HepG2 (cell line): ENCODE results near the gene TAF11L6.

Experiments
- HHEX ChIP-seq: IDR thresholded peaks from 2 replicates; pipeline ENCODE4 v1.6.1; 2016; ENCODE audit warnings: control low read depth
- NFIB ChIP-seq: sonication (generic); formaldehyde crosslinking; IDR thresholded peaks from 2 replicates; pipeline ENCODE4 v1.9.0; 2021; ENCODE audit warnings: missing genetic modification reagents, mild to moderate bottlenecking, borderline replicate concordance
- POLR2AphosphoS2 ChIP-seq: IDR thresholded peaks from 2 replicates; pipeline ENCODE4 v1.6.1; 2011; ENCODE audit warnings: low read depth, low read length, improper control_type of control experiment
- PRMT3 ChIP-seq: sonication (generic); formaldehyde crosslinking; IDR thresholded peaks from 2 replicates; pipeline ENCODE4 v1.8.1; 2022; ENCODE audit warnings: low read depth, mild to moderate bottlenecking, moderate library complexity, missing genetic modification reagents, borderline replicate concordance
- REPIN1 ChIP-seq: sonication (generic); formaldehyde crosslinking; IDR thresholded peaks from 2 replicates; pipeline ENCODE4 v1.8.0; 2022; ENCODE audit warnings: missing genetic modification reagents, low read depth, mild to moderate bottlenecking, borderline replicate concordance
- RNF2 ChIP-seq: fragments of 450-650 bp; conservative IDR thresholded peaks from 2 replicates; pipeline ENCODE4 v1.6.1; 2016; ENCODE audit warnings: low read depth
- U2AF2 ChIP-seq: fragments of 200-400 bp; formaldehyde crosslinking; IDR thresholded peaks from 2 replicates; pipeline ENCODE4 v1.6.1; 2017; ENCODE audit warnings: low read depth, mild to moderate bottlenecking, low read length
- TF ChIP-seq, protein P1 (sequence below): sonication (generic); formaldehyde crosslinking; IDR thresholded peaks from 2 replicates; pipeline ENCODE4 v1.4.0; 2020; ENCODE audit warnings: missing genetic modification reagents
- TF ChIP-seq, protein P2 (sequence below): sonication (generic); formaldehyde crosslinking; IDR thresholded peaks from 2 replicates; pipeline ENCODE4 v1.8.1; 2023; ENCODE audit warnings: mild to moderate bottlenecking, missing genetic modification reagents
- TF ChIP-seq, protein P3 (sequence below): sonication (generic); formaldehyde crosslinking; conservative IDR thresholded peaks from 2 replicates; pipeline ENCODE4 v1.4.0; 2020; ENCODE audit warnings: missing genetic modification reagents
- TF ChIP-seq, protein P4 (sequence below): sonication (generic); formaldehyde crosslinking; IDR thresholded peaks from 2 replicates; pipeline ENCODE4 v1.5.0; 2020; ENCODE audit warnings: mild to moderate bottlenecking, missing genetic modification reagents, moderate library complexity

DNA sequence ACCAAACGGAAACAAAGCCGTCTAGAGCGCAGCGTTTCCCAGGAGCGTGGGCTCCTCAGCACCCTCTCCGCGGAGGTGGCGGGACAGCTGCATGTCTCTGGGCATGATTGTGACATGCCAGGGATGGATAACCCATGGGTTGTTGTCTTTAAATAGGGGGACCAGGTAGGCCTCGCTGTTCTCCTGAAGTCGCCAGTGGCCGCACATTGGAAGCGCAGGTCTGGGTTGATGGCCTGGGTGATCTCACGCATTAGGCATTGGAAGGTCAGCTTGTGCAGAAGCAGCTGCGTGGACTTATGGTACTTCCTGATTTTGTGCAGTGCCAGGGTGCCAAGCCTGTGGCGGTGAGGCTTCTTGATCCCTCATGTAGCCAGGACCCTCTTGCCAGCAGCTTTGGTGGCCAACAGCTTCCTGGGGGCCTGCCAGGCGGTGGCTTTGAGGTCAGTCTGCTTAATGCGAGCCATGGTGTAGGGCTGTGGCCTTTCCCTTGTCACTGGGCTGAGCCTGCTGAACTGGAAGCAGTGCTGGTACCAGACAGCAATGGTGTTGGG is 16.6 kb upstream of the TAF11L6 start:
- TF ChIP-seq, protein P1, sequence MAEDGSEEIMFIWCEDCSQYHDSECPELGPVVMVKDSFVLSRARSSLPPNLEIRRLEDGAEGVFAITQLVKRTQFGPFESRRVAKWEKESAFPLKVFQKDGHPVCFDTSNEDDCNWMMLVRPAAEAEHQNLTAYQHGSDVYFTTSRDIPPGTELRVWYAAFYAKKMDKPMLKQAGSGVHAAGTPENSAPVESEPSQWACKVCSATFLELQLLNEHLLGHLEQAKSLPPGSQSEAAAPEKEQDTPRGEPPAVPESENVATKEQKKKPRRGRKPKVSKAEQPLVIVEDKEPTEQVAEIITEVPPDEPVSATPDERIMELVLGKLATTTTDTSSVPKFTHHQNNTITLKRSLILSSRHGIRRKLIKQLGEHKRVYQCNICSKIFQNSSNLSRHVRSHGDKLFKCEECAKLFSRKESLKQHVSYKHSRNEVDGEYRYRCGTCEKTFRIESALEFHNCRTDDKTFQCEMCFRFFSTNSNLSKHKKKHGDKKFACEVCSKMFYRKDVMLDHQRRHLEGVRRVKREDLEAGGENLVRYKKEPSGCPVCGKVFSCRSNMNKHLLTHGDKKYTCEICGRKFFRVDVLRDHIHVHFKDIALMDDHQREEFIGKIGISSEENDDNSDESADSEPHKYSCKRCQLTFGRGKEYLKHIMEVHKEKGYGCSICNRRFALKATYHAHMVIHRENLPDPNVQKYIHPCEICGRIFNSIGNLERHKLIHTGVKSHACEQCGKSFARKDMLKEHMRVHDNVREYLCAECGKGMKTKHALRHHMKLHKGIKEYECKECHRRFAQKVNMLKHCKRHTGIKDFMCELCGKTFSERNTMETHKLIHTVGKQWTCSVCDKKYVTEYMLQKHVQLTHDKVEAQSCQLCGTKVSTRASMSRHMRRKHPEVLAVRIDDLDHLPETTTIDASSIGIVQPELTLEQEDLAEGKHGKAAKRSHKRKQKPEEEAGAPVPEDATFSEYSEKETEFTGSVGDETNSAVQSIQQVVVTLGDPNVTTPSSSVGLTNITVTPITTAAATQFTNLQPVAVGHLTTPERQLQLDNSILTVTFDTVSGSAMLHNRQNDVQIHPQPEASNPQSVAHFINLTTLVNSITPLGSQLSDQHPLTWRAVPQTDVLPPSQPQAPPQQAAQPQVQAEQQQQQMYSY (CRISPR knock-in tag): no peak
- TF ChIP-seq REPIN1 (no peak), PRMT3 (no peak), HHEX (no peak), U2AF2 (no peak), POLR2AphosphoS2 (no peak), RNF2 (no peak), NFIB (CRISPR knock-in tag) (no peak)
- TF ChIP-seq, protein P2, sequence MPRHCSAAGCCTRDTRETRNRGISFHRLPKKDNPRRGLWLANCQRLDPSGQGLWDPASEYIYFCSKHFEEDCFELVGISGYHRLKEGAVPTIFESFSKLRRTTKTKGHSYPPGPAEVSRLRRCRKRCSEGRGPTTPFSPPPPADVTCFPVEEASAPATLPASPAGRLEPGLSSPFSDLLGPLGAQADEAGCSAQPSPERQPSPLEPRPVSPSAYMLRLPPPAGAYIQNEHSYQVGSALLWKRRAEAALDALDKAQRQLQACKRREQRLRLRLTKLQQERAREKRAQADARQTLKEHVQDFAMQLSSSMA (CRISPR knock-in tag): no peak
- TF ChIP-seq, protein P3, sequence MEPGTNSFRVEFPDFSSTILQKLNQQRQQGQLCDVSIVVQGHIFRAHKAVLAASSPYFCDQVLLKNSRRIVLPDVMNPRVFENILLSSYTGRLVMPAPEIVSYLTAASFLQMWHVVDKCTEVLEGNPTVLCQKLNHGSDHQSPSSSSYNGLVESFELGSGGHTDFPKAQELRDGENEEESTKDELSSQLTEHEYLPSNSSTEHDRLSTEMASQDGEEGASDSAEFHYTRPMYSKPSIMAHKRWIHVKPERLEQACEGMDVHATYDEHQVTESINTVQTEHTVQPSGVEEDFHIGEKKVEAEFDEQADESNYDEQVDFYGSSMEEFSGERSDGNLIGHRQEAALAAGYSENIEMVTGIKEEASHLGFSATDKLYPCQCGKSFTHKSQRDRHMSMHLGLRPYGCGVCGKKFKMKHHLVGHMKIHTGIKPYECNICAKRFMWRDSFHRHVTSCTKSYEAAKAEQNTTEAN (CRISPR knock-in tag): no peak
- TF ChIP-seq, protein P4, sequence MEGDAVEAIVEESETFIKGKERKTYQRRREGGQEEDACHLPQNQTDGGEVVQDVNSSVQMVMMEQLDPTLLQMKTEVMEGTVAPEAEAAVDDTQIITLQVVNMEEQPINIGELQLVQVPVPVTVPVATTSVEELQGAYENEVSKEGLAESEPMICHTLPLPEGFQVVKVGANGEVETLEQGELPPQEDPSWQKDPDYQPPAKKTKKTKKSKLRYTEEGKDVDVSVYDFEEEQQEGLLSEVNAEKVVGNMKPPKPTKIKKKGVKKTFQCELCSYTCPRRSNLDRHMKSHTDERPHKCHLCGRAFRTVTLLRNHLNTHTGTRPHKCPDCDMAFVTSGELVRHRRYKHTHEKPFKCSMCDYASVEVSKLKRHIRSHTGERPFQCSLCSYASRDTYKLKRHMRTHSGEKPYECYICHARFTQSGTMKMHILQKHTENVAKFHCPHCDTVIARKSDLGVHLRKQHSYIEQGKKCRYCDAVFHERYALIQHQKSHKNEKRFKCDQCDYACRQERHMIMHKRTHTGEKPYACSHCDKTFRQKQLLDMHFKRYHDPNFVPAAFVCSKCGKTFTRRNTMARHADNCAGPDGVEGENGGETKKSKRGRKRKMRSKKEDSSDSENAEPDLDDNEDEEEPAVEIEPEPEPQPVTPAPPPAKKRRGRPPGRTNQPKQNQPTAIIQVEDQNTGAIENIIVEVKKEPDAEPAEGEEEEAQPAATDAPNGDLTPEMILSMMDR (CRISPR knock-in tag): no peak
